IMR-90 (cell line): ENCODE measurements around the gene CPA5. TPM values are rescaled to one million over a fixed set of nuclear protein-coding genes. Genes with fewer than 3 reads are reported as not detected.

Source experiments
- ATAC-seq: fragments of 200-7000 bp; cut with Tn5 transposase; 2 replicates; pipeline ENCODE4 v1.9.1; 2020; ENCODE audit warnings: low read depth, mild to moderate bottlenecking, moderate library complexity
- BruUV-seq: library from RNA; stranded (reverse); fragments of 400-500 nt; replicated peaks from 2 replicates; lab custom pipeline; 2021; lab: Mats Ljungman, UMichigan
- CTCF ChIA-PET: fragments of 300-600 bp; formaldehyde crosslinking; extraction: SDS; loops from one replicate; lab custom pipeline; 2021; ENCODE audit warnings: antibody characterized with exemption; lab: Yijun Ruan, JAX
- POLR2A ChIA-PET: fragments of 300-600 bp; sonication (Branson Sonifier 250); formaldehyde crosslinking; loops from one replicate; lab custom pipeline; 2022; ENCODE audit warnings: antibody characterized with exemption; ENCODE audit not compliant: unreplicated experiment; lab: Charles Lee
- DNase-seq: peaks from one replicate; pipeline ENCODE4 v3.0.0; 2013
- H2AFZ ChIP-seq: replicated peaks from 2 replicates; pipeline ENCODE3; 2013; ENCODE audit warnings: low read length, mild to moderate bottlenecking; ENCODE audit not compliant: poor library complexity
- H2AK5ac ChIP-seq: 2 replicates; pipeline ENCODE4 v1.6.1; 2013; ENCODE audit warnings: low read depth, low read length, inconsistent platforms
- H2AK9ac ChIP-seq: replicated peaks from 2 replicates; pipeline ENCODE3; 2013; ENCODE audit warnings: mild to moderate bottlenecking, low read depth, low read length, moderate library complexity; ENCODE audit not compliant: poor library complexity
- H2BK120ac ChIP-seq: 2 replicates; pipeline ENCODE4 v1.6.1; 2013; ENCODE audit warnings: low read depth, low read length, inconsistent platforms
- H2BK15ac ChIP-seq: 3 replicates; pipeline ENCODE4 v1.6.1; 2013; ENCODE audit warnings: low read depth, low read length, inconsistent platforms
- H2BK20ac ChIP-seq: 2 replicates; pipeline ENCODE4 v1.6.1; 2013; ENCODE audit warnings: low read depth, mild to moderate bottlenecking, inconsistent platforms, low read length, moderate library complexity
- H2BK5ac ChIP-seq: 2 replicates; pipeline ENCODE4 v1.6.1; 2013; ENCODE audit warnings: mild to moderate bottlenecking, low read depth, low read length, inconsistent platforms; ENCODE audit not compliant: poor library complexity, severe bottlenecking
- H3K14ac ChIP-seq: replicated peaks from 2 replicates; pipeline ENCODE4 v1.6.1; 2013; ENCODE audit warnings: low read depth, low read length, inconsistent platforms
- H3K18ac ChIP-seq: 2 replicates; pipeline ENCODE4 v1.6.1; 2013; ENCODE audit warnings: low read depth, low read length, control low read depth
- H3K23ac ChIP-seq: 2 replicates; pipeline ENCODE4 v1.6.1; 2013; ENCODE audit warnings: low read depth, low read length, inconsistent platforms
- H3K27ac ChIP-seq: 2 replicates; pipeline ENCODE4 v1.5.1; 2013; ENCODE audit warnings: mild to moderate bottlenecking, control low read depth, low read length; ENCODE audit not compliant: insufficient read depth
- H3K27me3 ChIP-seq: 2 replicates; pipeline ENCODE4 v1.6.1; 2013; ENCODE audit warnings: low read length; ENCODE audit not compliant: control insufficient read depth, insufficient read depth
- H3K36me3 ChIP-seq: 2 replicates; pipeline ENCODE4 v1.6.1; 2013; ENCODE audit warnings: low read length, mixed read lengths; ENCODE audit not compliant: control insufficient read depth, insufficient read depth
- H3K4ac ChIP-seq: 2 replicates; pipeline ENCODE4 v1.6.1; 2013; ENCODE audit warnings: low read depth, low read length, inconsistent platforms
- H3K4me1 ChIP-seq: 2 replicates; pipeline ENCODE4 v1.6.1; 2013; ENCODE audit warnings: low read length, mixed read lengths; ENCODE audit not compliant: control insufficient read depth, insufficient read depth
- H3K4me2 ChIP-seq: 2 replicates; pipeline ENCODE4 v1.6.1; 2013; ENCODE audit warnings: low read depth, mild to moderate bottlenecking, control low read depth, low read length, moderate library complexity
- H3K4me3 ChIP-seq: 2 replicates; pipeline ENCODE4 v1.5.1; 2013; ENCODE audit warnings: low read depth, mild to moderate bottlenecking, control low read depth, low read length, moderate library complexity; ENCODE audit not compliant: insufficient read depth
- H3K56ac ChIP-seq: 2 replicates; pipeline ENCODE4 v1.6.1; 2013; ENCODE audit warnings: low read length, inconsistent platforms; ENCODE audit not compliant: insufficient read depth; ENCODE audit errors: extremely low read depth
- H3K79me1 ChIP-seq, 2 experiments: 2 replicates each; pipeline ENCODE4 v1.6.1; 2013; ENCODE audit warnings: low read length in 2 of 2, inconsistent platforms in 1 of 2, low read depth in 1 of 2
- H3K9ac ChIP-seq: 2 replicates; pipeline ENCODE4 v1.6.1; 2013; ENCODE audit warnings: low read depth, low read length, control low read depth
- H3K9me1 ChIP-seq: 2 replicates; pipeline ENCODE4 v1.6.1; 2013; ENCODE audit warnings: low read length, inconsistent platforms; ENCODE audit not compliant: insufficient read depth
- H3K9me3 ChIP-seq: 2 replicates; pipeline ENCODE4 v1.6.1; 2013; ENCODE audit warnings: low read length; ENCODE audit not compliant: control insufficient read depth, insufficient read depth
- H4K20me1 ChIP-seq: 2 replicates; pipeline ENCODE4 v1.6.1; 2013; ENCODE audit warnings: low read length, inconsistent platforms; ENCODE audit not compliant: insufficient read depth
- H4K5ac ChIP-seq: 2 replicates; pipeline ENCODE4 v1.6.1; 2013; ENCODE audit warnings: mild to moderate bottlenecking, low read depth, low read length, control low read depth
- H4K8ac ChIP-seq, 2 experiments: 2 replicates each; pipeline ENCODE4 v1.6.1; 2013; ENCODE audit warnings: low read depth in 2 of 2, low read length in 2 of 2, control low read depth in 1 of 2, inconsistent platforms in 1 of 2
- H4K91ac ChIP-seq: 2 replicates; pipeline ENCODE4 v1.6.1; 2013; ENCODE audit warnings: low read depth, low read length, inconsistent platforms; ENCODE audit not compliant: insufficient read depth
- BHLHE40 ChIP-seq: fragments of 150-350 bp; IDR thresholded peaks from 2 replicates; pipeline ENCODE4 v1.6.1; 2016; ENCODE audit warnings: mild to moderate bottlenecking, low read depth, low read length
- ELK1 ChIP-seq: fragments of 150-350 bp; IDR thresholded peaks from 2 replicates; pipeline ENCODE4 v1.6.1; 2016; ENCODE audit warnings: low read depth, mild to moderate bottlenecking, low read length, moderate library complexity, borderline replicate concordance
- FOS ChIP-seq: fragments of 150-350 bp; IDR thresholded peaks from 2 replicates; pipeline ENCODE4 v1.6.1; 2016; ENCODE audit warnings: low read depth, low read length
- RAD21 ChIP-seq: IDR thresholded peaks from 2 replicates; pipeline ENCODE4 v1.6.1; 2012; ENCODE audit warnings: low read length, improper control_type of control experiment
- WGBS, 2 experiments: methylation state at CpG; one replicate each; pipeline versions ENCODE4 v1.1.5 to v1.1.7; 2013; ENCODE audit warnings: missing lambda C conversion rate in 2 of 2; ENCODE audit not compliant: insufficient read length in 1 of 2; ENCODE audit errors: extremely low coverage in 2 of 2; 5-methylcytosine and 5-hydroxymethylcytosine counted together
- dilution Hi-C: fragments of 300-500 bp; cut with HindIII; formaldehyde crosslinking; loops from one replicate; pipeline ENCODE4 v1.14.3; 2018; ENCODE audit warnings: low sequenced_read_pairs; ENCODE audit not compliant: unreplicated experiment
- in situ Hi-C: fragments of 300-500 bp; cut with MboI; formaldehyde crosslinking; loops from 3 replicates; pipeline ENCODE4 v1.14.3; 2019; ENCODE audit warnings: low sequenced_read_pairs, inconsistent platforms, mixed read lengths
- intact Hi-C: fragments of 100-400 bp; cut with micrococcal nuclease; formaldehyde crosslinking; loops from 2 replicates; pipeline ENCODE4 v1.10.0; 2022
- polyA plus RNA-seq, 3 experiments: library from polyadenylated mRNA; depleted of rRNA; stranded (reverse); fragments of >200 nt; gene quantifications; 2 replicates each; pipeline ENCODE4 v1.2.3, GENCODE V29; 2012; ENCODE audit warnings: low replicate concordance in 1 of 3
- total RNA-seq: library from RNA; depleted of rRNA; stranded (reverse); fragments of >200 nt; gene quantifications from 2 replicates; pipeline ENCODE4 v1.2.3, GENCODE V29; 2012

CPA5 gene
- total and polyA plus RNA-seq, 2 of the 4 experiments (the other 2 are of a cell fraction), result under 0.01 to 0.86 TPM

- no TSS peak for BruUV-seq
These were observed 22.6 kb downstream of the CPA5 start for GRCh38 chr7:130367088-130367755.

More at GRCh38 chr7:130367088-130367755, 22.6 kb downstream of the CPA5 start:
- Histone ChIP-seq H2BK20ac (peak overlapping the region; percentile 96), H2AK5ac (peak overlapping the region; percentile 100), H3K4me2 (no peak overlapping the region), H3K4me1 (peaks cover 54% of the 10 kb centered on the region), H2BK120ac (peak overlapping the region; percentile 98), H3K27ac (peak overlapping the region; percentile 17; the same call in 1 of the 2 replicates), H3K14ac (peak overlapping the region; percentile 89), H2AFZ (no peak overlapping the region), H3K23ac (peak overlapping the region; percentile 70; the same call in 1 of the 2 replicates), H4K5ac (peak overlapping the region; percentile 71), H3K4ac (peak overlapping the region; percentile 99), H3K9me3 (no peaks in the 10 kb centered on the region), H3K18ac (peak overlapping the region; percentile 86; the same call in 1 of the 2 replicates), H3K4me3 (no peak overlapping the region), H3K36me3 (no peaks in the 10 kb centered on the region), H3K27me3 (no peaks in the 10 kb centered on the region), H2AK9ac (peak overlapping the region; percentile 76), H2BK15ac (peak overlapping the region; percentile 63), H2BK5ac (peak overlapping the region; percentile 96), H4K20me1 (no peaks in the 10 kb centered on the region), H4K91ac (peak overlapping the region; percentile 95), H3K79me1 (peaks cover 0 to 19% of the 10 kb centered on the region in 2 experiments; a peak in 1 of 4 replicates), H3K9ac (no peak overlapping the region), H3K56ac (peak overlapping the region; percentile 77; the same call in 1 of the 2 replicates), H3K9me1 (peaks cover 57% of the 10 kb centered on the region), H4K8ac (peak overlapping the region; percentile 83 to 96)
- ATAC-seq (no peak), DNase-seq (no peak)
- in situ Hi-C loops (no loop called here), dilution Hi-C loops (no loop called here), intact Hi-C loops (no loop called here)
- POLR2A ChIA-PET, result no interaction called here
- 100% methylated on average over 3 of the region's 13 CpGs; no CpG with 5 or more reads in 1 of the 2 experiments for WGBS, 2 experiments
- CTCF ChIA-PET, result no interaction called here
- no peak for TF ChIP-seq FOS
- TF ChIP-seq RAD21, result no peak
- TF ChIP-seq BHLHE40, result no peak
- no peak for TF ChIP-seq ELK1
